ENCODE data around the gene EVA1C.

The EVA1C gene

DNA sequence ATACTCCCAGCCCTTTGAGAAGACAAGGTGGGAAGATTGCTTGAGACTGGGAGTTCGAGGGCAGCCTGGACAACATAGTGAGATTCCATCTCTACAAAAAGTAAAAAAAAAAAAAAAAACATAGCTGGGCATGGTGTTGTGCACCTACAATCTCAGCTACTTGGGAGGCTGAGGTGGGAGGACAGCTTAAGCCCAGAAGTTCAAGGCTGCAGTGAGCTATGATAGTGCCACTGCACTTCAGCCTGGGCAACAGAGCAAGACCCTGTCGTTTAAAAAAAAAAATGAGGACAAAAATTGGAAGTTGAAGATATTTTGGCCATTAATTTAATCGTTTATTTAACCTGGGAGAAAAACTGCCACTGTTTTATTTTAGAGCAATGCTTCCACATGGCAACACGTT lies 20.8 kb upstream of the EVA1C start:
- DNase-seq: no peak

DNA sequence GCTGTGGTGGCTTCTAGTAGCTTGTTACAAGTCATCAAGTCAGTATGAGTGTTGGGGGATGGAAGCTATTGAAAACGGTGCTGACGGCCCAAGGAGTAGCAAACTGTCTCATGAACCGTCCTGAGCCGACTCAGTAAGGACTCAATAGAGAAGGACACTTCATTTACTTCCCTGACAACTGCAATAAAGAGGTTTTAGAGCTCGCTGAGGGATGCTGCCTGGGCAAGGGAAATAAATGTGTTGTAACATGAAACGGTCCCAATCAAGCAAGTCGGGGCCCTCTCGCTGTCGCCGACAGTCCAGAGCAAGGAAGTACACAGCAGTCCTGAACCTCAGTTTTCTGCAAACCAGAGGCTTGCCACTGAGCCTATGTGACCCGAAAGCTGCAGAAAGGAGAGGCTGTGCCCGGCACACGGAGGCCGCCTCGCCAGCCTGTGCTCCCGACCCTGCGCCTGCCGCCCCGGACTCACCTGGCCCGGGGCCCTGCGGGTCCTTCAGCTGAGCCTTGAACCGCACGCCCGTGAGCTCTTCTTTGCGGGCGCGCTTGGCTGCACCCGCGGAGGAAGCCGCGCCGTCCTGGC lies 20.1 kb upstream of the EVA1C start:
- DNase-seq: no peak

DNA sequence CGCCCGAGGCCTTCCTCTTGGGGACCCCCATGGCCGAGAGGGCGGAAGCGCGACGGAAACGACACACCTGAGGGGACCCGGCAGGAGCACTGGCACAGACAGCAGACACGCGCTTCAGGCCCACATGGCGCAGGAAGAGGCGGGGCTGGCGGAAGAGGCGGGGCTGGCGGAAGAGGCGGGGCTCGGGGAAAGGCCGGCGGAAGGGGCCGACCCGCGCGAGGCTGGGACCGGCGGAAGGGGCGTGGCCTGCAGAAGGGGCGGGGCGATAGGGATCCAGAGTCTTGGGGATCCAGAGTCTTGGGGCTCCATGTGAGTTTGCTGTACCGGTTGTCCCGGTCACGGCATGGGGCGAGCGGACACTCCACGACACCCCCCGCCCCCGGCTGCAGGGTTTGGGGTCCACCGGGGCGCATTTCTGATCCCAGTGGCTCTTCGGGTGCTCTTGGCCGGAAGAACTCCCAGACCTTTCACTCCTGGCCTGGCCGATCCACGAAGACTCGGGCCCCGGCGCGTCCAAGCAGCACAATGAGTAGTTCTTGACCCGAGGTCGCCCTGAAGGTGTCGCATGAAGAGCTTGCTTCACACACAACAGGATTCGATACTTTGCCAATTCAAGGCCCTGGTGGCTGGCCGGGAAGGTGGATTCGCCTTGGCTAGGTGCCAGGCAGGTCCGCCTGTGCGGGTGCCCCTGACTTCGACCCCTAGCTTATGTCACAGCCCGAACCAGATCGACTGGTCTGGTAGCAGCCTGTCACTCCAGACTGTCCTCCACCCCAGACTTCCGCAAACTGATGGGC lies 19.4 kb upstream of the EVA1C start, which contains the start of gene URB1:
URB1 (minus strand) TSS at position 133 of the 797 bp plus-strand sequence; CDS start at position 31, 102 bp downstream.
- peak; percentile 90 for DNase-seq

DNA sequence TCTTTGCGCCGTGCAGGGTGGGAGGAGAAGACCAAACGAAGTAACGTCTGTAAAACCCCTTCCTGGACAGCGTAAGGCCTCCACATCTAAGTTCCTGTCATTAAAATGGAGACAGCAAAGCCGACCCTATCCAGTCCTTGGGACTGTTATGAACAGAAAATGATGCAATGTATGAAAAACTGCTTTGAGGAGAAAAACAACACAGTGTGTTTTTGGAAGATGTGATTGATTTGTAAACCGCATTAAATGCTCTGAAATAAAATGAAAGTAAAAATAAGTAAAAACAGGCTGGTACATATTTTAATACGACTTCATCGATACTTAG lies 18.9 kb upstream of the EVA1C start:
- DNase-seq: no peak

DNA sequence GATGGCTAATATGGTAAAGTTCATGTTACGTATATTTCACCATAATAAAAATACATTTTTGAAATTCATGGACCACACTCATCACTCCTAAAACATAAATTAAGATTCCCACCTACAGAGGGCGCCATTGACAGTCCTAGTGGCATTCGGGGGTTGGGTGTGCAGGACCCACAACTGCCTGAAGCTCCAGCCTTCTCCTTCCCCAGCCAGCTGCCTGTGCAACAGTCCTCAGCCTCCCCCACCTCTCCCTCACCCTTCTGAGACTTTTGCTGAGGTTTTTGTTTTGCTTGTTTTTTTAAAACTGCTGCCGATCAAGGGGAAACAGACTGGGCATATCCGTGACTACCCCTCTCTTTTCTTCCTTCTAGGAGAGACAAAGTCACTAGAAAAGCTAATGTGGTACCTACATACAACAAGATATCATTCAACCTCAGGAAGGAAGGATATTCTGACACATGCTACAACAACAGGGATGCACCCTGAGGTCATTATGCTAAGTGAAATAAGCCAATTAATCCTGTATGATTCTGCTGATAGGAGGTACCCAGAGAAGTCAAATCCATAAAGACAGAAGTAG lies 9.2 kb upstream of the EVA1C start:
- peak; percentile 32 for DNase-seq

DNA sequence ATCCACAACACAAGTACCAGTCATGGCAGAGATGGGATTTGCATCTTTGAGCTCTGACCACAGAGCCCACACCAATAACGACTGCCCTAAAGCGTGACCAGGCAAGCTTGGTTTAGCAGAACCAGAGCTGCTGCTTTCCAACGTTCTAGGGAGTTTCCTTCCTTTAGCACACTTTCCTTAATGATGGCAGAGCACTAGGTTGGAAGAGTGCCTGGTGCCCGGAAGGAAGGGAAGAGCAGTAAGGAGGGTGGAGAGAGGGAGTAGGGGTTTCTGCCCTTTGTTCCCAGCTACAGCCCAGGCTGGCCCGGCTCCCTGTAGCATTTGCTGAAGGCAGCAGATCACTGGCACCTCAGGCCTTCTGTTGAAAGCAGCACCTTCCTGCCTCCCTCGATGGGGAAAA lies 6.1 kb upstream of the EVA1C start:
- DNase-seq: no peak

DNA sequence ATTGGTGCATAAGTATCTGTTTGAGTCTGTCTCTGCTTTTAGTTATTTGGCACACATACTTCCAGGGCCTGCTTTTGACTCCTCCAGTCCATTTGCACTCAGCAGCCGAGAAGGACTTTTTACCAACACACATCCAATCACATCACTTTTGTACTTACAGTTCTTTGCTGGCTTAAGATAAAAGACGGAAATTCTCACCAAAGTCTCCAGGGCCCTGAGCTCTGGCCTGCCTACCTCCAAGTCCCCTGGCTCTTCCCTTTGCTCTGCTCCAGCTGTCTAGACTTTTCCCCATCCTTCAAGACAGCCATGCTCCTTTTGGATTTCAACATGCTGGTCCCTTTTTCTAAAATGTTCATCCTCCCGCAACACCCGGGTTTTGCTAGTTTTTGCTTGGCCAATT lies 2.2 kb upstream of the EVA1C start:
- no peak for DNase-seq

DNA sequence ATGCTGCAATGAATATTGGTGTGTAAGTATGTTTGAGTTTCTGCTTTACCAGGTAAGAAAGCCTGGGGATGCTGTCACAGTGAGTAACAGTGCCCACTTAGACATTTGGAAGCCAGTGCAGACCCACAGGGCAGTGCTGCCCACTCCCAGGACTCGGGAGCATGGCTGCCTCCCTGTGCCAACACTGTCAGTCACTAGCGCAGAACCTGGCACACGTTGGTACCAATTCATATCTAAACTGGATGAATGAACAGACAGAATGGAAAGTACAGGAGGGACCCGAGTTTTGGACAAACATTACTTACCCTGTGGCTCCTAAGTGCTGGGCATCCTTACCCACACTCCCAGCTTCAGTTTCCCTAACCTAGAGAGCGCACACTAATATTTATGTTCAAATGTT lies 1.6 kb upstream of the EVA1C start:
- DNase-seq: no peak

DNA sequence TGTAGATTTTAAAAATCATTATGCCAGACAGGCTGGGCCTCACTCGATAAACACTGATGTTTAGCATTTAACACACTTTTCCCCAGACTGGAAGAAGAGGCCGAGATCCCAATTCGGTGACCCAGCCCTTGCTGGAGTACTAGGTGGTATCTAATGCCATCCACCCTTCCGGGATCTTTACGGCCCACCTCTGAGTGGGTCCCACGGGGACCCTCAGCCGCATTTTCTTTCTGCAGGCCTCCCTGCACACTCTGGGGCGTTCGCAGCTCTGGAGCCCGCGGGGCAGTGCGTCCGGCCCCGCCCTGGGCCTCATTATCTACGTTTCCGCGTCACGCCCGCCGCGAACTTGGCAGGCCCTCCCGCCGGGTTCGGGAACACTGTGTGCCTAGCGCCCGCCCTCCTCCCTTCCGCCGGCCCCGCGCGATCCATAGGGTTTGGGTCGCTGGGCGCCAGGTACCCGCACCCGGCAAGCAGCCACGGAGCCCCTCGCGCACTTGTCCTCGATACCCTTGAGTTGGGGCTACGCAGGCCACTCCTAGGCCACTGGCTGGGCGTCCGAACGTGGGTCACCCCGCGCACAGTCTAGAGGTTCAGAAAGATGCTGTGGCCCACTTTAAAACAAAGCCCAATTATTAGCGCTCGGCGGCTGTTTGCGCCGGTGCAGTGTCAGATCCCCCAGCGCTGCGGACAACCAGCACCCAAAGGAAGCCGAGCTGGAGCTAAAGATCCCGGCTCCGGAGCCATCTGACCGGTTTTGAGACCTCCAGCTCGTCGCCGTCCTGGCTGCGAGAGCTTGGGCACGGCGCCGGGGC lies 950 bp upstream of the EVA1C start:
- peak; percentile 27 for DNase-seq

DNA sequence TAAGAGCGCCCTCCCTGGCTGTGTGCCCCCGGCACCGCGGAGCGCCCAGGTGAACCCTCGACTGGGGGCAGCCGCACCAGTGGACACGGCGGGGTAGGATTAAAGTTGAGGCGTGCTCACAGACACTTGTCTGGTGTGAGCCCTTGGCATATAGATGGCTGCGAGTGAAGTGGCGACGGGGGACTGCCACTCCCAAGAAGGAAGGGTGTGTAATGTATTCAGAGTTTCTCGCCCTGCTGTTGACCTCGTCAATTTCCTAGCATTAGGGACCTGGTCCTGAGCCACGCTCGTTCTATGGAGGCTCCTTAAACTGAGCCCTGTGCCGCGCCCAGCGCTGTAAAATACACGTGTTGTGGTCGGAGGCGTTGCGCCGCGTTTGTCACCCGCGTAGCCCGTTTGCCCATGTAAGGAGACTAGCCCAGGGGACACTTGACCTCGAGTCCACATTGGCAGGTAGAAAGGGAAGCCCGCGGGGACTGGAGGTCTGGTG lies 554 bp downstream of the EVA1C start:
- DNase-seq: no peak

DNA sequence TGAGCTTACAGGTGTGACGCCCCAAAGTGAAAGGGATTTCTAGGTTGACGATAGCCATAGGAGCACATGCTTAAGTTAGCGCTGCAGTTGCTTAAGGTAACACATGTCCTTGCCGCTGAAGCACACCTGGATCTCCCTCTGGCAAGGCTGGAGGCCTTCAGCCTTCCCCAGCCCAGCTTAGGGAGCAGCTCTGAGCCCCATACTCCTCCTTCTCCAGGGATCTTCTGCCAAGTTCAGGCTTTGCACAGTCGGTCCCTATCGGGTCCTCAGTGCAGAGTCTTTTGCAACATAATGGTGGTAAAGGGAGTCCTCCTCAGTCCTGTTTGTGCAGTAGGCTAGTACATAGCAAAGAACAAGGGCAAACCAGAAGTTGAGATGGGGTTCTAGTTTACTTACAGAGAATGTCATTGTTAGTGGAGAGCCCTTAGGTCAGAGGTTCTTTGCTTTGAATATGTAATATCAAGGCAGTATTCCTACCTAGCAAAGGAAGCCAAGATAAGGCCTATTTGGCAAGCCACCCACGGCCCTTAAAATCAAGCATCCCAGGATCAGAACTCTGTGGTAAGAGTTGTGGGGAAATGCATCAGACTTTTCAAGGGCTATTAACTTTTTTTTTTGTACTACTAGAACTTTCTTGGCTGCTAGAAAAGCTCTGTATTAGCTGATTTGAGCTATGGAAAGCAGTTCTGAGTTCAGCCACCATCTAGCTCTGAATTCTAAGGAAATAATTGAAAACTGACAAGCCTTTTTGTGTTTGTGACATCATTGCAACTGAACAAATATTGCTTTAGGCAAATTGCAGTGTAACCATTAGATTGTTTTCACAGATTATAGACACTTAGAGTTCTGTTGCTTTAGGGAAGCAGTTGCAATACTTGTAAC lies 1.4 kb downstream of the EVA1C start:
- no peak for DNase-seq

DNA sequence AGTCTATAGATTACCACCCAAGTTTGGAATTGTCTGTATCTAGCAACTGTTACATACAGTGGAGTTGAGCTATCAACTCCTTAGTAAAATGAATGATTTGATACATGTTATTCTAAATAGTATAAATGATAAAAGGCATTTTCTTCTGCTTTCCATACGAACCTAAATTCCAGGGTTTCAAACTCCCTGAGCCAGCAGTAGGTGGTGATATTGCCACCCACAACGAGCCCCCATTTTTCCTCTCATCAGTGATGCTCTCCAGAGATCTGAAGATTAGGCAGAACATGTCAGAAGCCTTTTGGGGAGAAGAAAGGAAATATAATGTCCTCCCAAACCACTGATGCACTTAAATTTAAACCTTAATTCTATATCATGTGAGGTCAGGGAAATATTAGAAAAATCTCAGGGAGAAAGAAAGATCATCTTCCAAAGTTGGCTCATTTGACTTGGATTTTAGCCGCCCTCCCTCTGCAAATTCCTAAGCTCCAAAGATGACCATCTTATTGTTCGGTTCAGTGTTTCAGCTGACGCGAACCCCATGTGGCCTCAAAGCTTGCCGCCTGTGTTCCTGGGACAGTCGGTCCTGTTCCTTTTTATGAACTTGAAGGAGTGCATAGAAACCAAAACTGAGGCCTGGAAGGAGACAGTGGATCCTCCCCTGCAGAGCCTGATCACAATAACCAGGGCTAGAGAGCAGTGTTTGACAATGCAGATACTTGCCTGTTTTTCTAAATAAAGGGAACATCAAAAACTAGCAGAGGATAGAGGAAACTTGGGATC lies 2.3 kb downstream of the EVA1C start:
- no peak for DNase-seq

DNA sequence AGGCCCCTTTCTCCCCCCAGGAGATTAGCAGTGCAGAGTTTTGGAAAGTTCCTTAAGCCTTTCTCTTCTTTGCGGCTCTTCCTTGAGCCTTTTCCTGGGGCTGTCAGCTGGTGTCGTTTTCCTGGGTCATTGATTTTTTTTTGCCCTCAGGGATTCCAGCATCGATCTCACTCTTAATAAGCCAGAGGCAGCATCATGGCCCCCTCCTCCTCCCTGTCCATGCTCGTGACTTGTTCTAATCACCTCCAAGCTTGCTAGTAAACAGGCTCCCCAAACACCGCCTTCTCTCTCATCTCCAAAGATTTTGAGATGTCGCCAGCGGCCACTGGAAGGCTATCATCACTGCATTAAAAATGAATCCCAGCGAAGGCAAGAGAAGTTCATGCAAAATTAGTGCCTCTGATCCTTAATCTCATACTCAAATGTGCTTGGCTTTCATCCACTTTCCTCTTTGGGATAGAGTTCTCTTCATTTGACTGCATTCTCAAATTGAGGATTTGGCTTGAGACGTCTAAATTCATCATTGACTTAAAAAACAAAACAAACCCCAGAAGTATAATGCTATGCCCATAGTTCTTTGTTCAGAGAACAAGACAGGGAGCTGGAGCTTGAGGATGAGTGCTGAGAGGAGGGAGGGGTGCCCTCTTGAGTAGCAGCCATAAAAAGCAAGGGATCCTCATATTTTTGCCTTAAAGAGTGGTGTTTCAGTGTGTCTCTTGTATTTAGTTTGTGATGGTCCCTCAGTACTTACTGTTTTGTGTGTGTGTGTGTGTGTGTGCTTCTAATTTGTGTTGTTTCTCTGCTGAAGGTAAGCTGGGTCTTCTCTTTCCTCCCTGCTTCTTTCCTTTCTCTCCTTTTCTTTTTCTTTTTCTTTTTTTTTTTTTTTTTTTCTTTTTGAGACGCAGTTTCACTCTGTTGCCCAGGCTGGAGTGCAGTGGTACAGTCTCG lies 3.2 kb downstream of the EVA1C start:
- DNase-seq: no peak

DNA sequence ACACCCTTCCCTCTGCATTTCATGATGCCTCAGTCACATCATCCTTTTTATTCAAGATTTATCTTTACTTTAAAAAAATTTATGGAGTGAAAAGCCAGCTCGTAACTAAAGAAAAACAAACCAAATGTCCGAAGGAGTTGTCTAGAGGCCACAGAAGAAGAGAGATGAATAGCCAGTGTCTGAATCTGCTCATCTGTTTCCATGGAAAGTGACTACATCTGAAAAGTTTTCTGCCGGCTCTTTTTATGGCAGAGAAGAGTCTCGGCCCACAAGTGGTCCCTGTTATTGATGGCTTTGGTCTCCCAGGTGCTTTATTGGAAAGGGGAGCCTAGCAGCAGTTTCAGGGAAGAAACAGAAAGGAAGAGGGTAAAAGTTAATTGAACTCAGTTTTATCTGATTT lies 5.6 kb downstream of the EVA1C start:
- DNase-seq: no peak

DNA sequence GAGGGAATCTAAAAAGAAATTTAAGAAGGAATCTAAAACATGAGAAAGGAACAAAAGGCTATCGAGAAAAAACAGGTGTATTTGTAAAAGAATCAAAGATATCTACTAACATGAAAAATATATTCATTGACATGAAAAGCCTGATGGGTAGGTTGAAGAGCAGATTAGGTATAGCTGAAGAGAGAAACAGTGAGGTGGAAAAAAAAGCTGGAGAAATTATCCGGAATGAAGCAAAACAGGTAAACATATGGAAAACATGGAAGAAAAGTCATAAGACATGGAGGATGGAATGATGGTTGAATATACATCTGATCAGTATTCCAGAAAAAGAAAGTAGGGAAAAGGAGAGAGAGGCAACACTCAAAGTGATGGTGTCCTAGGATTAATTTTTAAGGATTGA lies 9.6 kb downstream of the EVA1C start:
- DNase-seq: no peak

DNA sequence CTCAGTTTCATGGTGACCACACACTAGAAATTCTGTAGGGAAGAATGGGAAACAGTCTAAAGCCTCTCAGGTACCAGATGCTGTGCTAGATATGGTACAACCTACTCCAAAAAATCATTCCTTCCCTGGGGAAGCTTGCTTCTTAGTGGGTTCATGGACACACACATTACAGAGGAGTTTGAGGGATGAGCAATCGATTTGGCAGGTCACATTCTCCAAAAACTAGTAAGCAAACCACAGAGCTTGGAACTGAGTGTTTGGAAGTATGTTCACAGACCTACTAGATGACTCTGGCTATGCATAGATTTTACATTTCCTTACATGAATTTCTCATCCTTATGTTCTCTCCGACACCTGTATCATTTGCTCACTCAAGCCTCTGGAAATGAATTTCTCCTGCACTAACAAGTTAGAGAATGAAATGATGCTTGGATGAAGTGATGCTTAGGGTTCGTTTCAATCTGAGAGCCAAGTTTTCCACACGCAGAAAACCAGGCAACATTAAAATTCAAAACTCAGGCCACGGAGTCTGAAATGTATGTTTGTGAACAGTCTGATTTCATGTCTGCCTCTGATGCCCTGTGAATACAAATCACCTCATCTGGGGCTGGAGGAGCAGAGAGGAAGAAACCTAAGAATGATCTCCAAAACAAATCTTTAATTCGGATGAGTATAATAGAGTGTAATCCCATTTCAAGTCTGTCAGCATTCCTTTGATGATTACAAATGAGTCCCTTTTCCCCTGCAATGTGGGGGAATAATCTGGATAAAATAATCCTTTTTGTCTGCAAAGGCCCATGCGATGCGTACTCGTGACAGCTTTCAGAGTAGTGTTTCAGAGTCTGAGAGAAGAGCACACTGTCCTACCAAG lies 11.0 kb downstream of the EVA1C start:
- no peak for DNase-seq

DNA sequence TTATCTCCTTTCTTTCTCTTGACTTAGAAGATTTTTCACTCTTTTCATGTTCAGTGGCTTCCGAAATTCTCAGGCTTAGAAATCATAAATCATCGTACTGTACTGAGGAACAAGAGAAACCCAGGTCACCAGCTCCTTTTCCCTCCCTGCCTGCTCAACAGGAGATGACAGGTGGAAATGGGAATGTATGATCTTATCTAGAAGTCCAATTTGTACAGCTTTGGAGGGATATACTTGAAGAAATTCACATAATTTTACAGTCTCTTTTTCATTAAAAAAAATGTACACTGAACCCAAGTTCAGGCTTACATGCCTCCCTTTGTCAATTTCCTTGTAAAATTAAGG lies 11.7 kb downstream of the EVA1C start:
- no peak for DNase-seq

DNA sequence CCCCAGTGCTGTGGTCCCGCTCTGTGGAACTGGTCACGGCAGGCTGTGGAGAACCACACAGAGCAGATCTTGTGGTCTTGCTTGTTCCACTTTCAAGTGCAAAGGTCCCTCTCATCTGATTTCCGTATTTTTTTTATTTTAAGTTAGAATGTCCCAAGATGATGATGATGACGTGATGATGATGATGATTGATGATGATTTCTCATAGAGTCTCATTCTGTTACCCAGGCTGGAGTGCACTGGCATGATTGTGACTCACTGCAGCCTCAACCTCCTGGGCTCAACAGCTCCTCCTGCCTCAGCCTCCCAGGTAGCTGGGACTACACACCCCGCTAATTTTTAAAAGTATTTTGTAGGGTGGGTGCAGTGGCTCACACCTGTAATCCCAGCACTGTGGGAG lies 12.2 kb downstream of the EVA1C start:
- DNase-seq: no peak

DNA sequence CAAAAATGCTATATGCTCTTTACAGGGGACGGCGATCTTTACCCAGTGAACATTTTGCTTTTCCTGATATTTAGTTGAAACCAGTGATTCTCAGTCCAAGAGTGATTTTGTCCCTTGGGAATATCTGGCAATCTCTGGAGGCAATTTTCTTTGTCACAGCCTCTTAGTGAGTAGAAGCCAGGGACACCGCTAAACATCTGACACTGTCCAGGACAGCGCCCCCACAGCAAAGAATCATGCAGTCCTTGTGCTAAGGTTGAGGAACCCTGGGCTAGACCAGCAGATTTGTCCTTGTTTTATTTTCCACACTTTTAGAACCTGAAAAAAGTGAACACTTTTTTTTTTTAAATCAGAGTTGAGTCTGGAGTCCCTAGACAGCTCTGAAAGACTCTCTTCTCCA lies 13.1 kb downstream of the EVA1C start:
- no peak for DNase-seq

DNA sequence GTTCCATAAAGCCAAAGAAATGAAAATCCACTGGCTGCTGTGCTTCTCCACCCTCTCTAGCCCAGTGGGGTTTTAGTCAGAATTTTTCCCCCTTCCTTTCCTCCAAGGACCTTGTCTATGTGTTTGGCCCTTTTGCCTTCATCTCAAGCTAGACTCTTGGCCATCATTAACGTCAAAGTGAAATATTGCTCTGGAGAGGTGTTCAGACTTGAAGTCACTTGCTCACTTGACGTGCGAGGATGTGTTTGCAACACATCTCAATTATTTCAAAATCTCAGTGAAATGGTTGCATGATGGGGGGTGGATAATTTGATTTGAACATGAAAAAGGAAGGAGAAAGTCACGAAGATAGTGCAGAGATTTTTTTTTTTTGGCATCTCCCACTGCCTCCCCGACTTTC lies 13.6 kb downstream of the EVA1C start:
- DNase-seq: no peak
